IMR-90 (cell line): ENCODE results near the gene PCSK5. TPM values are rescaled to one million over a fixed set of nuclear protein-coding genes. Genes with fewer than 3 reads are reported as not detected.

Experiments used
- ATAC-seq: fragments of 200-7000 bp; cut with Tn5 transposase; 2 replicates; pipeline ENCODE4 v1.9.1; 2020; ENCODE audit warnings: low read depth, mild to moderate bottlenecking, moderate library complexity
- BruUV-seq: library from RNA; stranded (reverse); fragments of 400-500 nt; replicated peaks from 2 replicates; lab custom pipeline; 2021; lab: Mats Ljungman, UMichigan
- CTCF ChIA-PET: fragments of 300-600 bp; formaldehyde crosslinking; extraction: SDS; loops from one replicate; lab custom pipeline; 2021; ENCODE audit warnings: antibody characterized with exemption; lab: Yijun Ruan, JAX
- POLR2A ChIA-PET: fragments of 300-600 bp; sonication (Branson Sonifier 250); formaldehyde crosslinking; loops from one replicate; lab custom pipeline; 2022; ENCODE audit warnings: antibody characterized with exemption; ENCODE audit not compliant: unreplicated experiment; lab: Charles Lee
- DNase-seq: peaks from one replicate; pipeline ENCODE4 v3.0.0; 2013
- H2AFZ ChIP-seq: replicated peaks from 2 replicates; pipeline ENCODE3; 2013; ENCODE audit warnings: low read length, mild to moderate bottlenecking; ENCODE audit not compliant: poor library complexity
- H2AK5ac ChIP-seq: 2 replicates; pipeline ENCODE4 v1.6.1; 2013; ENCODE audit warnings: low read depth, low read length, inconsistent platforms
- H2AK9ac ChIP-seq: replicated peaks from 2 replicates; pipeline ENCODE3; 2013; ENCODE audit warnings: mild to moderate bottlenecking, low read depth, low read length, moderate library complexity; ENCODE audit not compliant: poor library complexity
- H2BK120ac ChIP-seq: 2 replicates; pipeline ENCODE4 v1.6.1; 2013; ENCODE audit warnings: low read depth, low read length, inconsistent platforms
- H2BK15ac ChIP-seq: 3 replicates; pipeline ENCODE4 v1.6.1; 2013; ENCODE audit warnings: low read depth, low read length, inconsistent platforms
- H2BK20ac ChIP-seq: 2 replicates; pipeline ENCODE4 v1.6.1; 2013; ENCODE audit warnings: low read depth, mild to moderate bottlenecking, inconsistent platforms, low read length, moderate library complexity
- H2BK5ac ChIP-seq: 2 replicates; pipeline ENCODE4 v1.6.1; 2013; ENCODE audit warnings: mild to moderate bottlenecking, low read depth, low read length, inconsistent platforms; ENCODE audit not compliant: poor library complexity, severe bottlenecking
- H3K14ac ChIP-seq: replicated peaks from 2 replicates; pipeline ENCODE4 v1.6.1; 2013; ENCODE audit warnings: low read depth, low read length, inconsistent platforms
- H3K18ac ChIP-seq: 2 replicates; pipeline ENCODE4 v1.6.1; 2013; ENCODE audit warnings: low read depth, low read length, control low read depth
- H3K23ac ChIP-seq: 2 replicates; pipeline ENCODE4 v1.6.1; 2013; ENCODE audit warnings: low read depth, low read length, inconsistent platforms
- H3K27ac ChIP-seq: 2 replicates; pipeline ENCODE4 v1.5.1; 2013; ENCODE audit warnings: mild to moderate bottlenecking, control low read depth, low read length; ENCODE audit not compliant: insufficient read depth
- H3K27me3 ChIP-seq: 2 replicates; pipeline ENCODE4 v1.6.1; 2013; ENCODE audit warnings: low read length; ENCODE audit not compliant: control insufficient read depth, insufficient read depth
- H3K36me3 ChIP-seq: 2 replicates; pipeline ENCODE4 v1.6.1; 2013; ENCODE audit warnings: low read length, mixed read lengths; ENCODE audit not compliant: control insufficient read depth, insufficient read depth
- H3K4ac ChIP-seq: 2 replicates; pipeline ENCODE4 v1.6.1; 2013; ENCODE audit warnings: low read depth, low read length, inconsistent platforms
- H3K4me1 ChIP-seq: 2 replicates; pipeline ENCODE4 v1.6.1; 2013; ENCODE audit warnings: low read length, mixed read lengths; ENCODE audit not compliant: control insufficient read depth, insufficient read depth
- H3K4me2 ChIP-seq: 2 replicates; pipeline ENCODE4 v1.6.1; 2013; ENCODE audit warnings: low read depth, mild to moderate bottlenecking, control low read depth, low read length, moderate library complexity
- H3K4me3 ChIP-seq: 2 replicates; pipeline ENCODE4 v1.5.1; 2013; ENCODE audit warnings: low read depth, mild to moderate bottlenecking, control low read depth, low read length, moderate library complexity; ENCODE audit not compliant: insufficient read depth
- H3K56ac ChIP-seq: 2 replicates; pipeline ENCODE4 v1.6.1; 2013; ENCODE audit warnings: low read length, inconsistent platforms; ENCODE audit not compliant: insufficient read depth; ENCODE audit errors: extremely low read depth
- H3K79me1 ChIP-seq, 2 experiments: 2 replicates each; pipeline ENCODE4 v1.6.1; 2013; ENCODE audit warnings: low read length in 2 of 2, inconsistent platforms in 1 of 2, low read depth in 1 of 2
- H3K9ac ChIP-seq: 2 replicates; pipeline ENCODE4 v1.6.1; 2013; ENCODE audit warnings: low read depth, low read length, control low read depth
- H3K9me1 ChIP-seq: 2 replicates; pipeline ENCODE4 v1.6.1; 2013; ENCODE audit warnings: low read length, inconsistent platforms; ENCODE audit not compliant: insufficient read depth
- H3K9me3 ChIP-seq: 2 replicates; pipeline ENCODE4 v1.6.1; 2013; ENCODE audit warnings: low read length; ENCODE audit not compliant: control insufficient read depth, insufficient read depth
- H4K20me1 ChIP-seq: 2 replicates; pipeline ENCODE4 v1.6.1; 2013; ENCODE audit warnings: low read length, inconsistent platforms; ENCODE audit not compliant: insufficient read depth
- H4K5ac ChIP-seq: 2 replicates; pipeline ENCODE4 v1.6.1; 2013; ENCODE audit warnings: mild to moderate bottlenecking, low read depth, low read length, control low read depth
- H4K8ac ChIP-seq, 2 experiments: 2 replicates each; pipeline ENCODE4 v1.6.1; 2013; ENCODE audit warnings: low read depth in 2 of 2, low read length in 2 of 2, control low read depth in 1 of 2, inconsistent platforms in 1 of 2
- H4K91ac ChIP-seq: 2 replicates; pipeline ENCODE4 v1.6.1; 2013; ENCODE audit warnings: low read depth, low read length, inconsistent platforms; ENCODE audit not compliant: insufficient read depth
- CEBPB ChIP-seq: IDR thresholded peaks from 2 replicates; pipeline ENCODE4 v1.6.1; 2012; ENCODE audit warnings: low read depth, low read length, improper control_type of control experiment
- CHD1 ChIP-seq: IDR thresholded peaks from 2 replicates; pipeline ENCODE4 v1.6.1; 2012; ENCODE audit warnings: low read depth, low read length, improper control_type of control experiment
- ELK1 ChIP-seq: fragments of 150-350 bp; IDR thresholded peaks from 2 replicates; pipeline ENCODE4 v1.6.1; 2016; ENCODE audit warnings: low read depth, mild to moderate bottlenecking, low read length, moderate library complexity, borderline replicate concordance
- FOS ChIP-seq: fragments of 150-350 bp; IDR thresholded peaks from 2 replicates; pipeline ENCODE4 v1.6.1; 2016; ENCODE audit warnings: low read depth, low read length
- MAFK ChIP-seq: IDR thresholded peaks from 2 replicates; pipeline ENCODE4 v1.6.1; 2012; ENCODE audit warnings: low read depth, low read length, improper control_type of control experiment
- MAZ ChIP-seq: IDR thresholded peaks from 2 replicates; pipeline ENCODE4 v1.6.1; 2012; ENCODE audit warnings: low read depth, mild to moderate bottlenecking, low read length, improper control_type of control experiment, moderate library complexity, borderline replicate concordance
- NFE2L2 ChIP-seq: fragments of 150-350 bp; IDR thresholded peaks from 2 replicates; pipeline ENCODE4 v1.6.1; 2016; ENCODE audit warnings: low read depth, mild to moderate bottlenecking, low read length
- RCOR1 ChIP-seq: IDR thresholded peaks from 2 replicates; pipeline ENCODE4 v1.6.1; 2012; ENCODE audit warnings: mild to moderate bottlenecking, low read length, improper control_type of control experiment; ENCODE audit not compliant: insufficient replicate concordance
- RFX5 ChIP-seq: IDR thresholded peaks from 2 replicates; pipeline ENCODE4 v1.8.0; 2012; ENCODE audit warnings: low read depth, mild to moderate bottlenecking, low read length, moderate library complexity
- SMC3 ChIP-seq: fragments of 150-350 bp; IDR thresholded peaks from 2 replicates; pipeline ENCODE4 v1.6.1; 2016; ENCODE audit warnings: low read depth, mild to moderate bottlenecking, antibody characterized with exemption, low read length, moderate library complexity
- WGBS, 2 experiments: methylation state at CpG; one replicate each; pipeline versions ENCODE4 v1.1.5 to v1.1.7; 2013; ENCODE audit warnings: missing lambda C conversion rate in 2 of 2; ENCODE audit not compliant: insufficient read length in 1 of 2; ENCODE audit errors: extremely low coverage in 2 of 2; 5-methylcytosine and 5-hydroxymethylcytosine counted together
- dilution Hi-C: fragments of 300-500 bp; cut with HindIII; formaldehyde crosslinking; loops from one replicate; pipeline ENCODE4 v1.14.3; 2018; ENCODE audit warnings: low sequenced_read_pairs; ENCODE audit not compliant: unreplicated experiment
- in situ Hi-C: fragments of 300-500 bp; cut with MboI; formaldehyde crosslinking; loops from 3 replicates; pipeline ENCODE4 v1.14.3; 2019; ENCODE audit warnings: low sequenced_read_pairs, inconsistent platforms, mixed read lengths
- intact Hi-C: fragments of 100-400 bp; cut with micrococcal nuclease; formaldehyde crosslinking; loops from 2 replicates; pipeline ENCODE4 v1.10.0; 2022
- polyA plus RNA-seq, 3 experiments: library from polyadenylated mRNA; depleted of rRNA; stranded (reverse); fragments of >200 nt; gene quantifications; 2 replicates each; pipeline ENCODE4 v1.2.3, GENCODE V29; 2012; ENCODE audit warnings: low replicate concordance in 1 of 3
- total RNA-seq: library from RNA; depleted of rRNA; stranded (reverse); fragments of >200 nt; gene quantifications from 2 replicates; pipeline ENCODE4 v1.2.3, GENCODE V29; 2012
- TF ChIP-seq, protein P1 (sequence below): conservative IDR thresholded peaks from 2 replicates; pipeline ENCODE4 v1.5.1; 2012; ENCODE audit warnings: mild to moderate bottlenecking, low read depth, low read length, improper control_type of control experiment

The PCSK5 gene
- total and polyA plus RNA-seq, 2 of the 4 experiments (the other 2 are of a cell fraction), result 1.5 to 3.0 TPM

- H2AFZ ChIP-seq, result no peak overlapping the region
- no peak overlapping the region for H4K5ac ChIP-seq
- ATAC-seq, result no peak
- H2BK120ac ChIP-seq, result no peak overlapping the region
- no peaks in the 10 kb centered on the region for H3K9me1 ChIP-seq
- CTCF ChIA-PET, result interaction anchor here (0.7 kb wide), 1 partner anchor 15 kb away, joined by 3 read pairs; no protein-coding TSS in a partner anchor
- no peak overlapping the region for H2BK5ac ChIP-seq
- no peak overlapping the region for H2AK5ac ChIP-seq
- no peak for TF ChIP-seq MAZ
- TF ChIP-seq RFX5, result no peak
- no peak for TF ChIP-seq SMC3
- no peak for TF ChIP-seq NFE2L2
- TF ChIP-seq CHD1, result no peak
- TF ChIP-seq, protein P1, sequence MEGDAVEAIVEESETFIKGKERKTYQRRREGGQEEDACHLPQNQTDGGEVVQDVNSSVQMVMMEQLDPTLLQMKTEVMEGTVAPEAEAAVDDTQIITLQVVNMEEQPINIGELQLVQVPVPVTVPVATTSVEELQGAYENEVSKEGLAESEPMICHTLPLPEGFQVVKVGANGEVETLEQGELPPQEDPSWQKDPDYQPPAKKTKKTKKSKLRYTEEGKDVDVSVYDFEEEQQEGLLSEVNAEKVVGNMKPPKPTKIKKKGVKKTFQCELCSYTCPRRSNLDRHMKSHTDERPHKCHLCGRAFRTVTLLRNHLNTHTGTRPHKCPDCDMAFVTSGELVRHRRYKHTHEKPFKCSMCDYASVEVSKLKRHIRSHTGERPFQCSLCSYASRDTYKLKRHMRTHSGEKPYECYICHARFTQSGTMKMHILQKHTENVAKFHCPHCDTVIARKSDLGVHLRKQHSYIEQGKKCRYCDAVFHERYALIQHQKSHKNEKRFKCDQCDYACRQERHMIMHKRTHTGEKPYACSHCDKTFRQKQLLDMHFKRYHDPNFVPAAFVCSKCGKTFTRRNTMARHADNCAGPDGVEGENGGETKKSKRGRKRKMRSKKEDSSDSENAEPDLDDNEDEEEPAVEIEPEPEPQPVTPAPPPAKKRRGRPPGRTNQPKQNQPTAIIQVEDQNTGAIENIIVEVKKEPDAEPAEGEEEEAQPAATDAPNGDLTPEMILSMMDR, result no peak
- no peak for TF ChIP-seq MAFK
- no peak for TF ChIP-seq CEBPB
- no peak for TF ChIP-seq FOS
- no peak for TF ChIP-seq RCOR1
- no peak for TF ChIP-seq ELK1
- no peak overlapping the region for H3K4me3 ChIP-seq
- DNase-seq, result no peak
- H2AK9ac ChIP-seq, result no peak overlapping the region
- no TSS peak for BruUV-seq
- H3K23ac ChIP-seq, result no peak overlapping the region
- H3K9me3 ChIP-seq, result no peaks in the 10 kb centered on the region
- H2BK15ac ChIP-seq, result no peak overlapping the region
- no peaks in the 10 kb centered on the region for H3K79me1 ChIP-seq
- no peak overlapping the region for H2BK20ac ChIP-seq
- no CpG with 5 or more reads among the region's 3 CpGs for WGBS, 2 experiments
- H3K27me3 ChIP-seq, result no peaks in the 10 kb centered on the region
- POLR2A ChIA-PET, result no interaction called here
- H3K56ac ChIP-seq, result no peak overlapping the region
- no peaks in the 10 kb centered on the region for H3K36me3 ChIP-seq
- no peak overlapping the region for H3K14ac ChIP-seq
- H4K91ac ChIP-seq, result no peak overlapping the region
- H3K4me2 ChIP-seq, result no peak overlapping the region
- H3K4ac ChIP-seq, result no peak overlapping the region
- intact Hi-C loops (no loop called here), in situ Hi-C loops (no loop called here), dilution Hi-C loops (no loop called here)
- no peak overlapping the region for H4K8ac ChIP-seq
- no peak overlapping the region for H3K9ac ChIP-seq
- H3K27ac ChIP-seq, result no peak overlapping the region
- H3K18ac ChIP-seq, result no peak overlapping the region
- peaks cover 3% of the 10 kb centered on the region; the same call in 1 of the 2 replicates for H3K4me1 ChIP-seq
- no peaks in the 10 kb centered on the region for H4K20me1 ChIP-seq
These were observed 67.8 kb downstream of the PCSK5 start for GRCh38 chr9:75958226-75958625.
